Lower leg skin (tissue), 4 donors: Measurements from ENCODE around the gene TLR10. TPM values are rescaled to one million over a fixed set of nuclear protein-coding genes. Genes with fewer than 3 reads are reported as not detected.

ENCODE experiments used
- DNase-seq, 2 donors: peaks; one replicate each; pipeline ENCODE4 v3.0.0-alpha.2; 2019; ENCODE audit warnings: low spot score in 2 of 2
- H3K4me3 ChIP-seq: fragments of 200-600 bp; sonication (generic); 2 replicates; pipeline ENCODE4 v1.5.1; 2017; ENCODE audit warnings: mild to moderate bottlenecking, low read depth; ENCODE audit not compliant: poor library complexity, severe bottlenecking
- POLR2A ChIP-seq, 2 donors: fragments of 450-650 bp; IDR thresholded peaks; one replicate each; pipeline ENCODE4 v1.6.1; 2016 to 2017; ENCODE audit warnings: antibody characterized with exemption in 2 of 2, mild to moderate bottlenecking in 1 of 2, moderate library complexity in 1 of 2
- WGBS, 2 donors: methylation state at CpG; one replicate each; pipeline ENCODE4 v1.1.5; 2018; 5-methylcytosine and 5-hydroxymethylcytosine counted together
- intact Hi-C: fragments of 100-400 bp; cut with DNase I; formaldehyde crosslinking; loops from one replicate; pipeline ENCODE4 v1.15.0; 2023; ENCODE audit warnings: low total_unique reads
- total RNA-seq, 4 donors: library from RNA; depleted of rRNA; stranded (reverse); fragments of >200 nt; gene quantifications; one replicate each; pipeline ENCODE4 v1.1.0, GENCODE V29; 2016
- TF ChIP-seq, protein P1 (sequence below), 3 donors: fragments of 450-650 bp; IDR thresholded peaks; one replicate each; pipeline ENCODE4 v1.5.1; 2016; ENCODE audit warnings: antibody characterized with exemption in 3 of 3, mild to moderate bottlenecking in 3 of 3, moderate library complexity in 2 of 3

Gene TLR10, protein sequence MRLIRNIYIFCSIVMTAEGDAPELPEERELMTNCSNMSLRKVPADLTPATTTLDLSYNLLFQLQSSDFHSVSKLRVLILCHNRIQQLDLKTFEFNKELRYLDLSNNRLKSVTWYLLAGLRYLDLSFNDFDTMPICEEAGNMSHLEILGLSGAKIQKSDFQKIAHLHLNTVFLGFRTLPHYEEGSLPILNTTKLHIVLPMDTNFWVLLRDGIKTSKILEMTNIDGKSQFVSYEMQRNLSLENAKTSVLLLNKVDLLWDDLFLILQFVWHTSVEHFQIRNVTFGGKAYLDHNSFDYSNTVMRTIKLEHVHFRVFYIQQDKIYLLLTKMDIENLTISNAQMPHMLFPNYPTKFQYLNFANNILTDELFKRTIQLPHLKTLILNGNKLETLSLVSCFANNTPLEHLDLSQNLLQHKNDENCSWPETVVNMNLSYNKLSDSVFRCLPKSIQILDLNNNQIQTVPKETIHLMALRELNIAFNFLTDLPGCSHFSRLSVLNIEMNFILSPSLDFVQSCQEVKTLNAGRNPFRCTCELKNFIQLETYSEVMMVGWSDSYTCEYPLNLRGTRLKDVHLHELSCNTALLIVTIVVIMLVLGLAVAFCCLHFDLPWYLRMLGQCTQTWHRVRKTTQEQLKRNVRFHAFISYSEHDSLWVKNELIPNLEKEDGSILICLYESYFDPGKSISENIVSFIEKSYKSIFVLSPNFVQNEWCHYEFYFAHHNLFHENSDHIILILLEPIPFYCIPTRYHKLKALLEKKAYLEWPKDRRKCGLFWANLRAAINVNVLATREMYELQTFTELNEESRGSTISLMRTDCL
- total RNA-seq, result 1 to 10 TPM in 1 of 4 donors, under 1 TPM in 2, not detected in 1; 0.06 to 1.4 (median 0.21) TPM

DNA sequence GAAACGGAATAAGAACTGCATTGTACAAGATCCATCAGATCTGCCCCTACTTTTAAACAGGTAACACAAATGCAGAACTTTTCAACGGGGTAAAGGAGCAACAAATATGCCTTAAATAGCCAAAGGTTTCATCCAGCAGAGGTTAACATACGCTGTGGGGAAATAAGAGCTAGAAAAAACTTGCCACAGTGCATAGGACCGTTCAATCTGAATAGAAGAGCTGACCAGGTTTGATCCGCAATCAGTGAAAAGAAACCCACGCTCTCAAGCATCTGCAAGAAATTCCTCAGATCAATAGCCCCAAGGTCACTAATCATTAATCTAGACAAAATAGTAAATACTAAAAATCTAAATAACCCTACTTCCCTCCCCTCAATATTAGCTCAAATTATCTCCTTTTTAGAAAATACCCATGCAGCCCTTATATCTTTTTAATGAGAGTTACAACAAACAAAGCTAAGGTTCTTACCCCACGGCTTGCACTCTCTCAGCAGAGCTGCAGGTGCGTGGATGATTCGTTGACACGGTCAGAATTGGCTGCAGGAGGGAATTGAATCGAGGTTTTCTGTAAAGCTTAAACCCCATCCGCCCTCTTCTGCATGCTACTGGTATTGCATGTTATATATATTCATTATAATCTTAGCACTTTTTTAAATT lies at the start of gene TLR10:
TSS of gene TLR10 (minus strand) at position 539 of the 657 bp plus-strand sequence. CDS start 7,400 bp downstream, outside the sequence.
- H3K4me3 ChIP-seq, result no peak within 1 kb of the TSS
- intact Hi-C loops, result no loop called here
- peak in 1 of 2 donors; percentile 56 for DNase-seq
- TF ChIP-seq, protein P1, sequence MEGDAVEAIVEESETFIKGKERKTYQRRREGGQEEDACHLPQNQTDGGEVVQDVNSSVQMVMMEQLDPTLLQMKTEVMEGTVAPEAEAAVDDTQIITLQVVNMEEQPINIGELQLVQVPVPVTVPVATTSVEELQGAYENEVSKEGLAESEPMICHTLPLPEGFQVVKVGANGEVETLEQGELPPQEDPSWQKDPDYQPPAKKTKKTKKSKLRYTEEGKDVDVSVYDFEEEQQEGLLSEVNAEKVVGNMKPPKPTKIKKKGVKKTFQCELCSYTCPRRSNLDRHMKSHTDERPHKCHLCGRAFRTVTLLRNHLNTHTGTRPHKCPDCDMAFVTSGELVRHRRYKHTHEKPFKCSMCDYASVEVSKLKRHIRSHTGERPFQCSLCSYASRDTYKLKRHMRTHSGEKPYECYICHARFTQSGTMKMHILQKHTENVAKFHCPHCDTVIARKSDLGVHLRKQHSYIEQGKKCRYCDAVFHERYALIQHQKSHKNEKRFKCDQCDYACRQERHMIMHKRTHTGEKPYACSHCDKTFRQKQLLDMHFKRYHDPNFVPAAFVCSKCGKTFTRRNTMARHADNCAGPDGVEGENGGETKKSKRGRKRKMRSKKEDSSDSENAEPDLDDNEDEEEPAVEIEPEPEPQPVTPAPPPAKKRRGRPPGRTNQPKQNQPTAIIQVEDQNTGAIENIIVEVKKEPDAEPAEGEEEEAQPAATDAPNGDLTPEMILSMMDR (IDR thresholded peaks at IDR 0.05), result peak in 1 of 3 donors; percentile 35
- no peak for TF ChIP-seq POLR2A (IDR thresholded peaks at IDR 0.05)
- WGBS, 2 donors, result 37 to 38% methylated on average over 12 of the region's 12 CpGs

DNA sequence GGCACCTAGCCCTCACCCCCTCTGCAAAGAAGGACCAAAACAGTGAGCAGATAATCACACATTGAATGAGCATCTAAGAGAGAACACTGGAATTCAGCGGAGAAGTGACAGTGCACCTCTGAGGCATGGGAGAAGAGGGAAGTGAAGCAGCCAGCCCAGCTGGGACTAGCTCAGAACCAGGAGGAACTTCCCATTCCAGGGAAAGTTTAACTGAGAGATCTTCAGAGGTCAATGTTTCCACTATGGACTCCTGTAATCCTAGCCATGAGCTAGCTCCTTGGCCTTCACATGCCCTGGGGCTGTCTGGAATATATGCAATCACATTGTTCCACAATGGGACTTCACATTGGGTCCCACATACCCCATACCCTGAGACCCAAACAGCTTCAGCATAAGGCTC lies 49.4 kb upstream of the TLR10 start:
- WGBS, 2 donors, result 83 to 85% methylated on average over 1 of the region's 1 CpG
- H3K4me3 ChIP-seq, result no peak overlapping the region
- no peak for DNase-seq
- TF ChIP-seq, protein P1 (IDR thresholded peaks at IDR 0.05), result no peak
- TF ChIP-seq POLR2A (IDR thresholded peaks at IDR 0.05), result no peak
- intact Hi-C loops, result no loop called here

DNA sequence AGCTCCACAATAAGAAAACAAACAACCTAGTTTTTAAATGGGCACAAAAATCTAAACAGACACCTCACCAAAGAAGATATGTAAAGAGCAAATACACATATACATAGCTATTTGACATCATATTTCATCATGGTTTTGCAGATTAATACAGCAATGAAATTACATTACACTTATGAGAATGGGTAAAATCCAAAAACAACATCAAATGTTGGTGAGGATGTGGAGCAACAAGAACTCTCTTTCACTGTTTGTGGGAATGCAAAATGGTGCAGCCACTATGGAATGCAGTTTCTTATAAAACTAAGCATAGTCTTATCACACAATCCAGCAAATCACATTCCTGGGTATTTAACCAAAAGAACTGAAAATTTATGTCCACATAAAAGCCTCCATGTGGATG lies 48.9 kb upstream of the TLR10 start:
- DNase-seq, result no peak
- intact Hi-C loops, result no loop called here
- TF ChIP-seq, protein P1 (IDR thresholded peaks at IDR 0.05), result no peak
- no peak overlapping the region for H3K4me3 ChIP-seq

DNA sequence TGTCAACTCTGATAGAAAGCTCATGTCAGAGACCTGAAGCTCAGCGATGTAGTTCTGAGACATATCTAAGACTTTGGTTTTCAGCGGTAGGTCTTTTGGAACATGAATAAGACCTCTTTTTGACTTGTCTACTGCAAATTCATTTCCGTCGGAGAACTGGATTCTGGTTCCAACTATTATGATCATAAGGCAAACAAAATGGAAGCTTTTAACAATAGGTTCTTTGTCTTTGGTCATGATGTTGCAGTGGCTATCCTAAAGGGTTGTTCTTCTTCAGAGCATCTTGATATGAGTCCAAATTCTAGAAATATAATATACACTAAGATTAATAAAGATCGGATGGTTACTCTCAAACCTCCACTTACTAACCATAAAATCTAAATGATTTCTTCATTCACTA lies 46.4 kb upstream of the TLR10 start:
- no peak overlapping the region for H3K4me3 ChIP-seq
- no peak for TF ChIP-seq POLR2A (IDR thresholded peaks at IDR 0.05)
- TF ChIP-seq, protein P1 (IDR thresholded peaks at IDR 0.05), result no peak
- intact Hi-C loops, result no loop called here
- DNase-seq, result no peak
- WGBS, 2 donors, result 81 to 85% methylated on average over 5 of the region's 5 CpGs

DNA sequence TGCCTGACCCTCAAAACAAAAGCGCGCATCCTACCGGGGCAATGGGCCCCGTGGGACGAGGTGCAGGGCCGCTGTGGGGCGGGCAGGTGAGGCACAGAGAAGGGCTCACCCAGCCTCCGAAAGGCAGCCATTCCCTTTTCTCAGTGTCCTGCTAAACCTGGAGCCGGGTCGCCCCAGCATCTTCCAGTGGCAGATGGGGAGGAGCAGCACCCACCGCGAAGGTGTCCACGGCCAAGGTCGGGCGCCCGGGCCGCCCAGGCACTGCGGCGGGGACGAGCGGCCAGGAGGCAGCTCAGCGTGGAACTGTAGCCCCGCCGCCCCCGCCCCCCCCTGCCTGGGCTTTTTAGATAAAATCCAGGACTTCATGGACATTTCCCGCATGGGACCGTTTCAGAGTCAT lies 41.0 kb upstream of the TLR10 start:
- WGBS, 2 donors, result 92 to 93% methylated on average over 26 to 27 of the region's 27 CpGs
- intact Hi-C loops, result no loop called here
- TF ChIP-seq, protein P1 (IDR thresholded peaks at IDR 0.05), result no peak
- TF ChIP-seq POLR2A (IDR thresholded peaks at IDR 0.05), result no peak
- DNase-seq, result no peak
- no peak overlapping the region for H3K4me3 ChIP-seq
